Astrocyte (in vitro differentiated cells and primary cell): ENCODE results near the gene CCDC187. TPM values are rescaled to one million over a fixed set of nuclear protein-coding genes. Genes with fewer than 3 reads are reported as not detected.

ENCODE experiments used
- DNase-seq: peaks from one replicate; pipeline ENCODE4 v3.0.0-alpha.2; 2010; ENCODE audit warnings: low read depth
- FAIRE-seq: peaks from 2 replicates; lab custom pipeline; 2011; peaks lifted over from hg19 to GRCh38; lab: Jason Lieb, UNC
- H2AFZ ChIP-seq: 2 replicates; pipeline ENCODE4 v1.6.0; 2012; ENCODE audit warnings: low read depth, low read length, inconsistent platforms
- H3K27ac ChIP-seq: 2 replicates; pipeline ENCODE4 v1.5.1; 2011; ENCODE audit warnings: low read depth, low read length, inconsistent platforms
- H3K27me3 ChIP-seq: 2 replicates; pipeline ENCODE4 v1.6.0; 2011; ENCODE audit warnings: low read length, inconsistent platforms; ENCODE audit not compliant: insufficient read depth
- H3K36me3 ChIP-seq: 2 replicates; pipeline ENCODE4 v1.5.1; 2011; ENCODE audit warnings: low read length, inconsistent platforms; ENCODE audit not compliant: insufficient read depth
- H3K4me1 ChIP-seq: 2 replicates; pipeline ENCODE4 v1.5.1; 2011; ENCODE audit warnings: low read length, inconsistent platforms; ENCODE audit not compliant: insufficient read depth
- H3K4me2 ChIP-seq: 2 replicates; pipeline ENCODE4 v1.6.0; 2012; ENCODE audit warnings: low read length, inconsistent platforms
- H3K4me3 ChIP-seq: 2 replicates; pipeline ENCODE4 v1.5.1; 2011; ENCODE audit warnings: low read depth, mild to moderate bottlenecking, low read length, inconsistent platforms; ENCODE audit not compliant: insufficient read depth
- H3K79me2 ChIP-seq: 2 replicates; pipeline ENCODE4 v1.6.0; 2012; ENCODE audit warnings: mild to moderate bottlenecking, low read length, inconsistent platforms; ENCODE audit not compliant: insufficient read depth
- H3K9ac ChIP-seq: 2 replicates; pipeline ENCODE4 v1.6.0; 2012; ENCODE audit warnings: mild to moderate bottlenecking, low read length, inconsistent platforms
- H3K9me3 ChIP-seq: 2 replicates; pipeline ENCODE4 v1.5.1; 2012; ENCODE audit warnings: low read depth, mild to moderate bottlenecking, low read length, inconsistent platforms; ENCODE audit not compliant: insufficient read depth
- H4K20me1 ChIP-seq: 2 replicates; pipeline ENCODE4 v1.6.0; 2012; ENCODE audit warnings: low read length, inconsistent platforms; ENCODE audit not compliant: insufficient read depth
- H3K27ac Mint-ChIP-seq: one replicate; pipeline ENCODE4 v1.8.0; 2021; ENCODE audit warnings: mild to moderate bottlenecking, mixed read lengths; ENCODE audit not compliant: unreplicated experiment
- H3K27me3 Mint-ChIP-seq: one replicate; pipeline ENCODE4 v1.8.0; 2021; ENCODE audit warnings: low read depth, mixed read lengths; ENCODE audit not compliant: unreplicated experiment
- H3K36me3 Mint-ChIP-seq: one replicate; pipeline ENCODE4 v1.8.0; 2021; ENCODE audit warnings: low read depth, mixed read lengths; ENCODE audit not compliant: unreplicated experiment
- H3K4me1 Mint-ChIP-seq: one replicate; pipeline ENCODE4 v1.8.0; 2021; ENCODE audit warnings: low read depth, mixed read lengths; ENCODE audit not compliant: unreplicated experiment
- H3K4me3 Mint-ChIP-seq: one replicate; pipeline ENCODE4 v1.8.0; 2021; ENCODE audit warnings: mild to moderate bottlenecking, moderate library complexity, mixed read lengths; ENCODE audit not compliant: unreplicated experiment
- H3K9me3 Mint-ChIP-seq: one replicate; pipeline ENCODE4 v1.8.0; 2021; ENCODE audit warnings: mild to moderate bottlenecking, mixed read lengths; ENCODE audit not compliant: unreplicated experiment
- CTCF ChIP-seq: IDR thresholded peaks from 2 replicates; pipeline ENCODE4 v1.5.1; 2011; ENCODE audit warnings: low read depth, mild to moderate bottlenecking, inconsistent platforms, low read length, moderate library complexity; ENCODE audit not compliant: insufficient read depth
- EZH2 ChIP-seq: IDR thresholded peaks from 2 replicates; pipeline ENCODE4 v1.6.1; 2012; ENCODE audit warnings: mild to moderate bottlenecking, low read length, inconsistent platforms; ENCODE audit not compliant: insufficient read depth
- total RNA-seq: library from RNA; stranded (reverse); gene quantifications from 2 replicates; pipeline ENCODE4 v1.2.1, GENCODE V29; 2021

Gene CCDC187
- total RNA-seq, 1 donor from 2014 or later: 0.09 TPM

- no peak for DNase-seq
- Histone ChIP-seq H3K4me3 (no peak overlapping the region), H3K4me2 (peak overlapping the region; percentile 4), H3K4me1 (peaks cover 13% of the 10 kb centered on the region), H4K20me1 (peaks cover 51% of the 10 kb centered on the region), H3K9ac (no peak overlapping the region), H3K36me3 (no peaks in the 10 kb centered on the region), H3K79me2 (no peaks in the 10 kb centered on the region), H3K27me3 (no peaks in the 10 kb centered on the region), H3K9me3 (no peaks in the 10 kb centered on the region), H3K27ac (no peak overlapping the region), H2AFZ (no peak overlapping the region)
- Mint-ChIP-seq H3K4me1 (peaks cover 2% of the 10 kb centered on the region), H3K9me3 (no peaks in the 10 kb centered on the region), H3K4me3 (no peak overlapping the region), H3K27ac (no peak overlapping the region), H3K36me3 (peaks cover 2% of the 10 kb centered on the region), H3K27me3 (no peaks in the 10 kb centered on the region)
- TF ChIP-seq CTCF (no peak), EZH2 (no peak)
- no peak for FAIRE-seq
Observed at GRCh38 chr9:136347472-136348256, 43.8 kb upstream of the CCDC187 start.

- no peaks in the 10 kb centered on the region for H3K36me3 ChIP-seq
- no peak for TF ChIP-seq EZH2
- TF ChIP-seq CTCF: no peak
- FAIRE-seq (no peak), DNase-seq (no peak)
- H3K4me1 Mint-ChIP-seq: peaks cover 2% of the 10 kb centered on the region
- no peak overlapping the region for H2AFZ ChIP-seq
- H3K4me1 ChIP-seq: peaks cover 16% of the 10 kb centered on the region
- no peak overlapping the region for H3K4me2 ChIP-seq
- H3K79me2 ChIP-seq: no peaks in the 10 kb centered on the region
- H3K27ac Mint-ChIP-seq: no peak overlapping the region
- H3K4me3 ChIP-seq: no peak overlapping the region
- H3K36me3 Mint-ChIP-seq: peaks cover 2% of the 10 kb centered on the region
- no peaks in the 10 kb centered on the region for H3K27me3 Mint-ChIP-seq
- no peaks in the 10 kb centered on the region for H3K9me3 Mint-ChIP-seq
- H4K20me1 ChIP-seq: peaks cover 54% of the 10 kb centered on the region
- H3K9ac ChIP-seq: no peak overlapping the region
- no peak overlapping the region for H3K27ac ChIP-seq
- H3K4me3 Mint-ChIP-seq: no peak overlapping the region
- H3K9me3 ChIP-seq: no peaks in the 10 kb centered on the region
- no peaks in the 10 kb centered on the region for H3K27me3 ChIP-seq
Observed at GRCh38 chr9:136346927-136347465, 43.1 kb upstream of the CCDC187 start.

GRCh38 chr9:136346157-136346481, 42.2 kb upstream of the CCDC187 start:
- no peaks in the 10 kb centered on the region for H3K79me2 ChIP-seq
- no peaks in the 10 kb centered on the region for H3K36me3 ChIP-seq
- H3K27me3 Mint-ChIP-seq: no peaks in the 10 kb centered on the region
- H3K4me2 ChIP-seq: no peak overlapping the region
- H2AFZ ChIP-seq: no peak overlapping the region
- no peaks in the 10 kb centered on the region for H3K9me3 ChIP-seq
- no peak overlapping the region for H3K27ac ChIP-seq
- H4K20me1 ChIP-seq: peaks cover 54% of the 10 kb centered on the region
- H3K4me1 ChIP-seq: peaks cover 16% of the 10 kb centered on the region
- peaks cover 2% of the 10 kb centered on the region for H3K36me3 Mint-ChIP-seq
- no peak overlapping the region for H3K4me3 Mint-ChIP-seq
- H3K27ac Mint-ChIP-seq: no peak overlapping the region
- no peaks in the 10 kb centered on the region for H3K9me3 Mint-ChIP-seq
- DNase-seq (no peak), FAIRE-seq (no peak)
- no peak overlapping the region for H3K9ac ChIP-seq
- H3K4me3 ChIP-seq: no peak overlapping the region
- H3K4me1 Mint-ChIP-seq: peaks cover 2% of the 10 kb centered on the region
- TF ChIP-seq CTCF (no peak), EZH2 (no peak)
- H3K27me3 ChIP-seq: no peaks in the 10 kb centered on the region
